HepG2 (cell line): ENCODE results near the gene KCNAB1. TPM values are rescaled to one million over a fixed set of nuclear protein-coding genes. Genes with fewer than 3 reads are reported as not detected.

Experiments
- ATAC-seq: fragments of 200-7000 bp; cut with Tn5 transposase; 3 replicates; pipeline ENCODE4 v1.9.1; 2020; ENCODE audit warnings: mild to moderate bottlenecking, moderate library complexity
- BruUV-seq: library from RNA; stranded (reverse); fragments of 400-500 nt; replicated peaks from 2 replicates; lab custom pipeline; 2021; lab: Mats Ljungman, UMichigan
- CTCF ChIA-PET: fragments of 300-600 bp; formaldehyde crosslinking; extraction: SDS; loops from one replicate; lab custom pipeline; 2021; ENCODE audit warnings: low total read pairs, inconsistent platforms, low intra/inter-chr PET ratio; lab: Yijun Ruan, JAX
- POLR2A ChIA-PET: fragments of 350-600 bp; sonication (Branson Sonifier 250); formaldehyde crosslinking; loops from one replicate; lab custom pipeline; 2020; ENCODE audit warnings: antibody characterized with exemption, inconsistent platforms; lab: Yijun Ruan, JAX
- DNase-seq: peaks from one replicate; pipeline ENCODE4 v3.0.0-alpha.2; 2015; ENCODE audit warnings: low spot score
- FAIRE-seq: peaks from 3 replicates; lab custom pipeline; 2011; peaks lifted over from hg19 to GRCh38; lab: Jason Lieb, UNC
- H2AFZ ChIP-seq: one replicate; pipeline ENCODE4 v1.6.1; 2011; ENCODE audit warnings: low read length, inconsistent platforms
- H3K27ac ChIP-seq: fragments of 300-600 bp; 3 replicates; pipeline ENCODE4 v1.8.0; 2011; ENCODE audit warnings: mixed run types, mild to moderate bottlenecking, mixed read lengths, low read length, inconsistent platforms; ENCODE audit not compliant: insufficient read depth; ENCODE audit errors: extremely low read length
- H3K27me3 ChIP-seq, 2 experiments: fragments of 200-600 bp in 1 of 2; 2 replicates in 1 of 2; 3 replicates in 1 of 2; pipeline versions ENCODE4 v1.6.0 to v1.8.0; 2011; ENCODE audit warnings: low read length in 2 of 2, mild to moderate bottlenecking in 2 of 2, moderate library complexity in 2 of 2, inconsistent platforms in 1 of 2; ENCODE audit not compliant: insufficient read depth in 2 of 2, control insufficient read depth in 1 of 2
- H3K36me3 ChIP-seq, 2 experiments: fragments of 200-600 bp in 1 of 2; replicated peaks in 1 of 2; 2 replicates in 1 of 2; 3 replicates in 1 of 2; pipeline versions ENCODE4 v1.5.1 to v1.8.0; 2011; ENCODE audit warnings: low read length in 2 of 2, inconsistent platforms in 1 of 2; ENCODE audit not compliant: insufficient read depth in 2 of 2, control insufficient read depth in 1 of 2
- H3K4me1 ChIP-seq: 2 replicates; pipeline ENCODE4 v1.5.1; 2012; ENCODE audit warnings: low read length, inconsistent platforms; ENCODE audit not compliant: insufficient read depth
- H3K4me2 ChIP-seq: 2 replicates; pipeline ENCODE4 v1.6.0; 2011; ENCODE audit warnings: low read depth, low read length, inconsistent platforms
- H3K4me3 ChIP-seq, 3 experiments: fragments of 200-600 bp in 1 of 3; sonication (generic), shearing (Covaris generic) in 1 of 3; replicated peaks in 1 of 3; 2 replicates each; pipeline ENCODE4 v1.5.1; 2011 to 2016; ENCODE audit warnings: low read length in 3 of 3, inconsistent platforms in 2 of 3, low read depth in 2 of 3, mild to moderate bottlenecking in 2 of 3, control low read depth in 1 of 3, mixed read lengths in 1 of 3; ENCODE audit not compliant: insufficient read depth in 1 of 3
- H3K79me2 ChIP-seq: one replicate; pipeline ENCODE4 v1.6.1; 2011; ENCODE audit warnings: low read length, inconsistent platforms; ENCODE audit not compliant: insufficient read depth
- H3K9ac ChIP-seq: 2 replicates; pipeline ENCODE4 v1.6.0; 2011; ENCODE audit warnings: mild to moderate bottlenecking, low read depth, low read length, inconsistent platforms; ENCODE audit not compliant: insufficient read depth
- H3K9me3 ChIP-seq: 2 replicates; pipeline ENCODE4 v1.5.1; 2012; ENCODE audit warnings: mild to moderate bottlenecking, low read length
- H4K20me1 ChIP-seq: 2 replicates; pipeline ENCODE4 v1.6.0; 2011; ENCODE audit warnings: inconsistent platforms, mild to moderate bottlenecking, low read length, moderate library complexity; ENCODE audit not compliant: insufficient read depth
- ESRRA ChIP-seq: sonication (generic); formaldehyde crosslinking; IDR thresholded peaks from 2 replicates; pipeline ENCODE4 v1.5.1; 2020; ENCODE audit warnings: mild to moderate bottlenecking, low read depth, missing genetic modification reagents
- ETV5 ChIP-seq: IDR thresholded peaks from 2 replicates; pipeline ENCODE4 v1.6.1; 2018; ENCODE audit warnings: missing biosample characterization, missing genetic modification reagents, inconsistent platforms, borderline replicate concordance
- GATAD1 ChIP-seq: IDR thresholded peaks from 2 replicates; pipeline ENCODE4 v1.6.1; 2016; ENCODE audit warnings: missing genetic modification reagents, missing compliant biosample characterization
- RBFOX2 ChIP-seq: fragments of 200-400 bp; formaldehyde crosslinking; IDR thresholded peaks from 2 replicates; pipeline ENCODE4 v1.6.1; 2017; ENCODE audit warnings: low read depth, mild to moderate bottlenecking, low read length
- SETDB1 ChIP-seq: sonication (generic); formaldehyde crosslinking; IDR thresholded peaks from 2 replicates; pipeline ENCODE4 v1.5.1; 2020; ENCODE audit warnings: missing genetic modification reagents, mild to moderate bottlenecking, borderline replicate concordance
- ZNF605 ChIP-seq: sonication (generic); formaldehyde crosslinking; IDR thresholded peaks from 2 replicates; pipeline ENCODE4 v1.8.0; 2022; ENCODE audit warnings: mild to moderate bottlenecking, missing genetic modification reagents
- ZSCAN22 ChIP-seq: sonication (generic); formaldehyde crosslinking; IDR thresholded peaks from 2 replicates; pipeline ENCODE4 v1.4.0; 2020; ENCODE audit warnings: mild to moderate bottlenecking, missing genetic modification reagents
- ZSCAN29 ChIP-seq: sonication (generic); formaldehyde crosslinking; conservative IDR thresholded peaks from 2 replicates; pipeline ENCODE4 v1.4.0; 2020; ENCODE audit warnings: mild to moderate bottlenecking, missing genetic modification reagents
- WGBS: methylation state at CpG from one replicate; pipeline ENCODE4 v1.1.6; 2017; ENCODE audit warnings: low lambda C conversion rate; 5-methylcytosine and 5-hydroxymethylcytosine counted together
- in situ Hi-C: cut with HindIII; loops from 2 replicates; pipeline ENCODE4 v1.10.0; 2017; ENCODE audit warnings: low pct_unique_long_range_greater_than_20kb; ENCODE audit not compliant: extremely low pct_ligation_motif_present
- intact Hi-C: fragments of 100-400 bp; cut with micrococcal nuclease; formaldehyde crosslinking; loops from one replicate; pipeline ENCODE4 v1.10.0; 2022; ENCODE audit not compliant: unreplicated experiment
- polyA plus RNA-seq, 8 experiments: library from polyadenylated mRNA; depleted of rRNA in 3 of 8; stranded (reverse) in 7 of 8; unstranded in 1 of 8; fragments of >200 nt; fragmentation: Illumina TruSeq in 4 of 8; extraction: Trizol in 4 of 8; gene quantifications; 2 replicates each; pipeline versions ENCODE4 v1.2.1 to v1.2.3, GENCODE V29; 2011 to 2016; ENCODE audit warnings: low read depth in 4 of 8, missing spikeins in 1 of 8, mixed read lengths in 1 of 8; ENCODE audit not compliant: insufficient read depth in 1 of 8
- total RNA-seq, 5 experiments: library from RNA; depleted of rRNA; stranded (reverse); fragments of >200 nt; fragmentation: Illumina TruSeq; extraction: Trizol; gene quantifications; 2 replicates each; pipeline ENCODE4 v1.2.3, GENCODE V29; 2016; ENCODE audit warnings: low read depth in 1 of 5
- TF ChIP-seq, protein P1 (sequence below), 2 experiments: sonication (generic) in 1 of 2; formaldehyde crosslinking in 1 of 2; IDR thresholded peaks; 2 replicates each; pipeline versions ENCODE4 v1.6.1 to v1.9.0; 2014 to 2022; ENCODE audit warnings: antibody characterized with exemption in 1 of 2, borderline replicate concordance in 1 of 2, inconsistent platforms in 1 of 2, low read depth in 1 of 2, missing genetic modification reagents in 1 of 2

KCNAB1 gene
- total and polyA plus RNA-seq, 2 of the 13 experiments (the other 11 are each of a cell fraction or from before 2014, with no cell fraction given) = not detected

GRCh38 chr3:156236556-156237260, 116.3 kb downstream of the KCNAB1 start:
- 14% methylated on average over 3 of the region's 3 CpGs for WGBS
- ChIA-PET POLR2A (no interaction called here), CTCF (no interaction called here)
- TF ChIP-seq ZNF605 (no peak), ESRRA (CRISPR knock-in tag) (no peak), ZSCAN29 (CRISPR knock-in tag) (no peak), ZSCAN22 (no peak), ETV5 (CRISPR knock-in tag) (no peak), RBFOX2 (no peak), SETDB1 (no peak), GATAD1 (CRISPR knock-in tag) (no peak)
- TF ChIP-seq, protein P1, sequence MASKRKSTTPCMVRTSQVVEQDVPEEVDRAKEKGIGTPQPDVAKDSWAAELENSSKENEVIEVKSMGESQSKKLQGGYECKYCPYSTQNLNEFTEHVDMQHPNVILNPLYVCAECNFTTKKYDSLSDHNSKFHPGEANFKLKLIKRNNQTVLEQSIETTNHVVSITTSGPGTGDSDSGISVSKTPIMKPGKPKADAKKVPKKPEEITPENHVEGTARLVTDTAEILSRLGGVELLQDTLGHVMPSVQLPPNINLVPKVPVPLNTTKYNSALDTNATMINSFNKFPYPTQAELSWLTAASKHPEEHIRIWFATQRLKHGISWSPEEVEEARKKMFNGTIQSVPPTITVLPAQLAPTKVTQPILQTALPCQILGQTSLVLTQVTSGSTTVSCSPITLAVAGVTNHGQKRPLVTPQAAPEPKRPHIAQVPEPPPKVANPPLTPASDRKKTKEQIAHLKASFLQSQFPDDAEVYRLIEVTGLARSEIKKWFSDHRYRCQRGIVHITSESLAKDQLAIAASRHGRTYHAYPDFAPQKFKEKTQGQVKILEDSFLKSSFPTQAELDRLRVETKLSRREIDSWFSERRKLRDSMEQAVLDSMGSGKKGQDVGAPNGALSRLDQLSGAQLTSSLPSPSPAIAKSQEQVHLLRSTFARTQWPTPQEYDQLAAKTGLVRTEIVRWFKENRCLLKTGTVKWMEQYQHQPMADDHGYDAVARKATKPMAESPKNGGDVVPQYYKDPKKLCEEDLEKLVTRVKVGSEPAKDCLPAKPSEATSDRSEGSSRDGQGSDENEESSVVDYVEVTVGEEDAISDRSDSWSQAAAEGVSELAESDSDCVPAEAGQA (IDR thresholded peaks at IDR 0.05; ENCODE audit: low read depth) = no peak
- TF ChIP-seq, protein P1 (CRISPR knock-in tag; IDR thresholded peaks at IDR 0.05; ENCODE audit: borderline replicate concordance) = no peak
- Histone ChIP-seq H4K20me1 (no peaks in the 10 kb centered on the region), H3K9ac (no peak overlapping the region), H3K4me3 (no peak overlapping the region), H3K27me3 (no peaks in the 10 kb centered on the region), H3K79me2 (no peaks in the 10 kb centered on the region), H3K27ac (no peak overlapping the region), H2AFZ (no peak overlapping the region), H3K4me2 (no peak overlapping the region), H3K9me3 (no peaks in the 10 kb centered on the region), H3K36me3 (no peaks in the 10 kb centered on the region), H3K4me1 (no peaks in the 10 kb centered on the region)
- FAIRE-seq (no peak), ATAC-seq (no peak), DNase-seq (no peak)
- intact Hi-C loops = no loop called here
- no TSS peak for BruUV-seq
- in situ Hi-C loops = no loop called here
